HG03103 (cell line): ENCODE measurements around the gene CCDC17.

ENCODE experiments used
- ATAC-seq: cut with Tn5 transposase; IDR thresholded peaks from one replicate; pipeline ENCODE4 v1.9.1; 2021; ENCODE audit warnings: low read depth; ENCODE audit not compliant: unreplicated experiment

CCDC17 gene

GRCh38 chr1:45623972-45624371 lies at the start of gene CCDC17:
TSS of gene CCDC17 (minus strand) at chr1:45624054. CDS start at chr1:45623909, 145 bp downstream.
- ATAC-seq: no peak

- ATAC-seq: no peak
Observed at GRCh38 chr1:45669859-45670655, 46.2 kb upstream of the CCDC17 start.

- ATAC-seq: no peak
Observed at GRCh38 chr1:45669379-45669778, 45.5 kb upstream of the CCDC17 start.

DNA sequence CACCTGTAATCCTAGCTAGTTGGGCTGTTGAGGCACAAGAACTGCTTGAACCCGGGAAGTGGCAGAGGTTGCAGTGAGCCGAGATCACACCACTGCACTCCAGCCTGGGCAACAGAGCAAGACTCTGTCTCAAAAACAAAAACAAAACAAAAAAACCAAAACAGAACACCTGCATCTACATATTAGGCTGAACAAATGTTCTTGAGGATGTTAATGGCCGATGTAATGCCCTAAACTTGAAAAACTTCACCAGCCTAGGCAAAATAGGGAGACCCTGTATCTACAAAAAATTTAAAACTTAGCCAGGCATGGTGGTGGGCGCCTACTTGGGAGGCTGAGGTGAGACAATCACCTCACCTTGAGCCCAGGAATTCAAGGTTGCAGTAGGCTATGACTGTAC lies 44.7 kb upstream of the CCDC17 start:
- ATAC-seq: no peak

DNA sequence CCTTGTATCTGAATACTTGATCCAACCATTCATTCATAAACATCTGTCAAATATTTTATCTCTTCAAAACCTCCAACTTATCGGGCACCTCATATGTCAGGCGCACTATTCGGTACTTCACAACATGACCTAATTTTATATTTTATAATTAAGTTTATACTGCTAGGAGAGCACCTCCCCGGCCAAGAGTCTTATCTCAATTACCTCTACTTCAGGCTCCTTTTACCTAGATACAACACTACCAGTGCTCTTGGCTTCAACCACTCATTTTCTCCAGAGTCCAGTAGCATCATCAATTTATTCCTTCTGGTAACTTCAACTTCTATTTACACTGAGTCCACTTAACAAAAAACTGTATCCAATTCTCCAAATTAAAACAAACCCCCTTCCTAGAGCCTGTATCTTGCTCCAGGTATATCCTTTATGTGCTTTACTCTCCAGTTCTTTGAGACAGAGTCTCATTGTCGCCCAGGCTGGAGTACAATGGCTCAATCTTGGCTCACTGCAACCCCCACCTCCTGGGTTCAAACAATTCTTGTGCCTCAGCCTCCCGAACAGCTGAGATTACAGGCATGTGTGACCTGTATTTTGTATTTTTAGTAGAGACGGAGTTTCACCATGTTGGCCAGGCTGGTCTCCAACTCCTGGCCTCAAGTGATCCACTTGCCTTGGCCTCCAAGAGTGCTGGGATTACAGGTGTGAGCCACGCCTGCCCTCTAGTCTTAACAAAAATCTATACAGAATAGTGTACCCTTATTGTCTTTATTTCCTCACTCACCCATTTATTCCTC lies 43.7 kb upstream of the CCDC17 start:
- no peak for ATAC-seq

- ATAC-seq: no peak
Observed at GRCh38 chr1:45666836-45667235, 43.0 kb upstream of the CCDC17 start.

- ATAC-seq: no peak
Observed at GRCh38 chr1:45660336-45660735, 36.5 kb upstream of the CCDC17 start.

GRCh38 chr1:45659222-45659621 lies 35.4 kb upstream of the CCDC17 start:
- ATAC-seq: no peak

DNA sequence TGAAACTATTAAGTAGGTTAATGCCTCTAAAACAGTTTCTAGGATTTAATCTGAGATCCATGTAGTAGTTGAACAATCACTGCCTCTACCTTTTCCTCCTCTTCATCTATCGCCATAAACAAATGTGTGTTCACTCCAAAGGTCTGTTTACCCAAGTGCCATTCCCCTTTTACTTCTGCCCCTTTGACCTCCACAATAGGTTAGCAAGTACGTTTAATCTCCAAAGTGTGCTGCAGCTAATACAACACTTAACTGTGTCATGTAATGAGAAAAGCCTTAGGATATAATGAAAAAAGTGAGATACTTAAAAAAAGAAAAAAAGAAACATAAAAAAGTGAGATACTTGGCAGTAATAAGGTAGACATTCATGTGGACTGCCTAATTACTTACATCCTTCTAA lies 34.3 kb upstream of the CCDC17 start:
- no peak for ATAC-seq

DNA sequence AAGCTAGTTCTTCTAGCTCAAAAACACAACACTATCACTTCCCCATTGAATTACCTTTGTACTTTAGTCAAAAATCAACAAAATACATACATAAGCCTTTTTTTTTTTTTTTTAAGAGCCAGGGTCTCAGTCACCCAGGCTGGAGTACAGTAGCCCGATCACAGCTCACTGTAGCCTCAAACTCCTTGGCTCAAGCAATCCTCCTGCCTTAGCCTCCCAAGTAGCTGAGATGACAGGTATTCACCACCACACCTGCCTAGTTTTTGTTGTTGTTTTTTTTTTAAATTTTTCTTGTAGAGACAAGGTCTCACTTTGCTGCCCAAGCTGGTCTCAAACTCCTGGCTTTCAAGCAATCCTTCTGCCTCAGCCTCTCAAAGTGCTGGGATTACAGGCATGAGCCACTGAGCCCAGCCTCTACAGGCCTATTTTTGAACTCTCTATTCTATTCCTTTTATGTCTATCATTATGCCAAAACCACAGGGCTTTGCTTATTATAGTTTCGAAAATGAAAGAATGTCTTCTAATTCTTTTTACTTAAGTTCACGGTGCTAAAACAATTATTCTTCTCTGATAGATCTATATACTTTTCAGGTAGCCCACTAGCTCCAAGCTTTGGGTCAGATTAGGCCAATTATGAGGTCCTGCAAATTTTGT lies 32.8 kb upstream of the CCDC17 start:
- ATAC-seq: no peak

- ATAC-seq: no peak
Observed at GRCh38 chr1:45654540-45655280, 30.9 kb upstream of the CCDC17 start.

- no peak for ATAC-seq
Observed at GRCh38 chr1:45647248-45648021, 23.6 kb upstream of the CCDC17 start.

DNA sequence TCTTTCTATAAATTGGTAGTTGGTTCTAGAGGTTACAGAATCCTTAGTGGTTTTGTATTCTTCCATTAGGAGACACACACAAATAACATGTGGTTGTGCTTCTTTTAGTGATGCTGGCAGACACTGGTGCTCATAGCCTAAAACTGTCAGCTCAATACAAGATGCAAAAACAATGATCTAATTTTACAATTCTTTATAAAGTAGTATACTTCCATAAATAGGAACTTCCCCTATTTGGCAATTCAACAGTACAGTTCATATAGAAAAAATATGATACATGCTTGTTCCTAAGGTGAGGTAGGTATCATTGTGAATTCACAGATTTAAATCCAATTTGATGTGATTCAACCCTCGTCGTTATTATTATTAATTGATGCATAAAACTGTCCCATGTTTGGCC lies 20.8 kb upstream of the CCDC17 start:
- no peak for ATAC-seq

DNA sequence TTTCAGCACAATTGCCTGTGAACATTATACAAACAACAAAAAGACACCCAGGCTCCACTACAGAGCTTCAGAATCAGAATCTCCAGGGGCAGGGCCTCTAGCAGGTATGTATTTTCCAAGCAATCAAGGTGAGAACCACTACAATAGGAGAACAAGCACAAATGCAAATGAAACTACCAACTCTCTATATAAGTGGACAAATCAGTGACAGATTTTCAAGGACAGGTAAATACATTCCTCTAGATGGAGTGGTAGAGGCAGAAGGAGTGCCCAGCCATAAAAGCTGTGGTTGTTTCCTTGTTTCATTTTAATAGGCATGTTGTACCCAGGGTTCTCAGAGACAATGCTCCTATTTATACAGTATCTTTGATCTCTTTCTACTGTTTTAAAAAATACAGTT lies 20.1 kb upstream of the CCDC17 start:
- ATAC-seq: no peak

- ATAC-seq: no peak
Observed at GRCh38 chr1:45643321-45643720, 19.5 kb upstream of the CCDC17 start.

- no peak for ATAC-seq
Observed at GRCh38 chr1:45640293-45640692, 16.4 kb upstream of the CCDC17 start.

DNA sequence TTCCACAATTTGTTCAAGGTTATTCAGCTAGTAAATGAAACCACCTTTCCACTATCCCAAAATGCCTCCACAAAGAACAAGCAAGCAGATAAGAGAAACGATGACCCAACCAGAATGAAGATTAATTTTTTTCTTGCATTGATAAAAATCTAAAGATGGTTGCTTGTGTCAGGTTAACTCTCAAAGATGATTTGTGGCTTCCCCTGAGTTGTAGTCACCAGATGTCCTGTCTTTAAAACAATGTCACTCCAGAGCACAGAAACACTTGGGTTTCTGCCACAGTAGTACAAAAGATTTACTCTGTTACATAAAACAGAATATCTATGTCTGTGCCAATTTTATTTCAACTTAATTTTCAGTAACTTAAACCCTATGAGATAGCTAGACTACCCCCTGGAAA lies 11.4 kb upstream of the CCDC17 start:
- ATAC-seq: no peak

DNA sequence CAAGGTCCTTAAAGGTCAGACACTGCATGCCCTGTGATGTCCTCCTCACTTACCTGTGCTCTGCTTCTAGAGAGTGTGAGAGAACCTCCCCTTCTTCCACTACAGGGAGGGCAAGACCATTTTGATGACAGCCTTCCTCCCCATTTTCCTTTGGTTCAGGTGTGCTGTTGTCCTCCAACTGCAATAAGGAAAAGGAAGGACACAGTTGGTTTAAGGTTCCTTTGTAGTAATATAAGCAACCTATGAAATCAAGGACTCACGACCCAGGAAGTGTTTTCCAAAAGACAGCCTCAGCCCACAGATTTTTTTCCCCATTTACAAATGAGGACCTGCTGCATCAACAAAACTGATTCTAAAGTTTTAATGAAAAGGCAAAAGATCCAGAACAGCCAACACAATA lies 6.6 kb upstream of the CCDC17 start:
- no peak for ATAC-seq

- ATAC-seq: no peak
Observed at GRCh38 chr1:45629035-45629434, 5.2 kb upstream of the CCDC17 start.
